Neuron (in vitro differentiated cells): ENCODE results near the gene SULT1A1.
"Not testable (repeated sequence)": the region's sequence is repeated elsewhere in the genome, so short reads cannot be mapped to it uniquely, and the experiment has no call there.

Experiments used
- H2AFZ ChIP-seq: one replicate; pipeline ENCODE4 v1.6.1; 2013; ENCODE audit warnings: low read depth, mild to moderate bottlenecking, inconsistent platforms, low read length, moderate library complexity
- H3K27me3 ChIP-seq: one replicate; pipeline ENCODE4 v1.6.1; 2013; ENCODE audit warnings: low read length; ENCODE audit not compliant: insufficient read depth
- H3K36me3 ChIP-seq: one replicate; pipeline ENCODE4 v1.6.1; 2013; ENCODE audit warnings: low read length; ENCODE audit not compliant: insufficient read depth
- H3K4me1 ChIP-seq: one replicate; pipeline ENCODE4 v1.6.1; 2013; ENCODE audit warnings: low read length; ENCODE audit not compliant: insufficient read depth
- H3K4me3 ChIP-seq: 2 replicates; pipeline ENCODE4 v1.5.1; 2013; ENCODE audit warnings: mild to moderate bottlenecking, low read length, moderate library complexity
- H3K9me3 ChIP-seq: one replicate; pipeline ENCODE4 v1.6.1; 2013; ENCODE audit warnings: low read length

Gene SULT1A1

DNA sequence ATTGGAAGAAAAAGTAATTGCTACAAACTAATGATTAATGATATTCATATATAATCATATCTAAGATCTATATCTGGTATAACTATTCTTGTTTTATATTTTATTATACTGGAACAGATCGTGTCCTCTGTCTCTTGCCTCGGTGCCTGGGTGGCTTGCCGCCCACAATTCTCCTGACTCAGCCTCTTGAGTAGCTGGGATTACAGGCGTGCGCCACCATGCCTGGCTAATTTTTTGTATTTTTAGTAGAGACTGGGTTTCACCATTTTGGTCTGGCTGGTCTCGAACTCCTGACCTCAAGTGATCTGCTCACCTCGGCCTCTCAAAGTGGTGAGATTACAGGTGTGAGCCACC lies 6.4 kb upstream of the SULT1A1 start:
- not testable (repeated sequence) for H3K27me3 ChIP-seq, H3K4me1 ChIP-seq, H2AFZ ChIP-seq, H3K9me3 ChIP-seq, H3K36me3 ChIP-seq, H3K4me3 ChIP-seq

DNA sequence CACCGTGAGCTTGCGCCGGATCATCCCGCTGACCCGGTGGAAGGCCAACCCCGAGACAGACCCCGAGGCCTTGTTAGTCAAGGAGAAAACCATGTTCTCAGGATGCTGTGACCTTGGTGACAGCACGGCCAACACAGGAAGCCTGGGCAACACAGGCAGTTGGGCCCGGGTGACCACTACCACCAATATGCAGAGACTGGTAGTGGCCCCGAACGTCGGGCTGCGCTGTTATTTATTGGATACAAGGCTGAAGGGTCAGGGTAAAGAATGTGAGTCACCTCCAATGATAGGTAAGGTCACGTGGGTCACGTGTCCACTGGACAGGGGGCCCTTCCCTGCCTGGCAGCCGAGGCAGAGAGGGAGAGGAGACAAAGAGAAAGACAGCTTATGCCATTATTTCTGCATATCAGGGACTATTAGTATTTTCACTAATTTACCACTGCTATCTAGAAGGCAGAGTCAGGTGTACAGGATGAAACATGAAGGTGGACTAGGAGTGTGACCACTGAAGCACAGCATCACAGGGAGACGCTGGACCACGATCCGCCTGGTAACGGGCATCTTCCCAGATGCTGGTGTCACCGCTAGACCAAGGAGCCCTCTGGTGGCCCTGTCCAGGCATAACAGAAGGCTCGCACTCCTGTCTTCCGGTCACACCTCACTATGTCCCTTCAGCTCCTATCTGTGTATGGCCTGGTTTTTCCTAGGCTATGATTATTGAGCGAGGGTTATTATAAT lies 5.8 kb upstream of the SULT1A1 start:
- not testable (repeated sequence) for H3K27me3 ChIP-seq, H3K9me3 ChIP-seq, H3K4me1 ChIP-seq, H2AFZ ChIP-seq, H3K4me3 ChIP-seq, H3K36me3 ChIP-seq

DNA sequence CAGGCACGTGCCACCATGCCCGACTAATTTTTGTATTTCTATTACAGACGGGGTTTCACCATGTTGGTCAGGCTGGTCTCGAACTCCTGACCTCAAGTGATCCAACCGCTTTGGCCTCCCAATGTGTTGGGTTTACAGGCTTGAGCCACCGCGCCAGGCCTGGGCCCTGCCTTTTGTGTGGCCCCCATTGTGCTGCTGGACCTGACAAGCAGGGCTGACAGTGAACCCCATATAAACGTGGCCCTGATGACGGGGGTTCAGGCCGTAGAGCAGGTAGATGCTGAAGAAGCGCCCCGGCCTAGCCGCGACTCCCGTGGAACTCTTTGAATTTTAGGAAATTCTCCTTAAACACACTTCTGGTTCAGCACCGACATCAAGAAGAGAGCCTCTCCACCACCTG lies 4.7 kb upstream of the SULT1A1 start:
- not testable (repeated sequence) for H2AFZ ChIP-seq, H3K4me1 ChIP-seq, H3K36me3 ChIP-seq

DNA sequence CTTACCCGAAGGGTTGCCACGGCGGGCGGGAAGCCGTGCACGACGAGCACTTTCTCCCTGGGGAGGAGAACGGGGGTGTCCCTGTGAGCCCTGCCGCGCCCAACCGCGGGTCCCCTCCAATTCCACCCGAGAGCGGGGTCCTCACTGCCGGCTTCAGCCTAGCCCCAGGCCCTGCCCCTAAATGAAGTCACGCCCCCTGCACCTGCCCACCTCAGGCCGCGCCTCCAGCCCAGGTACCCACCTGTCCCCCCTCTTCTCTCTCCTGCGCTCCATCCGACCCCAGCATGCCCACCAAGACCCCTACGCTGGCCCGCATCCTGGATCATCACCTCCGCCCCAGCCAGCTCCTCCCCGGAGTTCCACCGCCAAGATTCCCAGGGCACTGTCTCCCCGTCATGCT lies 4.1 kb upstream of the SULT1A1 start:
- not testable (repeated sequence) for H3K27me3 ChIP-seq, H3K4me1 ChIP-seq, H3K4me3 ChIP-seq, H3K9me3 ChIP-seq, H2AFZ ChIP-seq, H3K36me3 ChIP-seq

More for the DNA sequence above, 4.7 kb upstream of the SULT1A1 start:
- H3K4me3 ChIP-seq, H3K27me3 ChIP-seq, H3K9me3 ChIP-seq: not testable (repeated sequence)

DNA sequence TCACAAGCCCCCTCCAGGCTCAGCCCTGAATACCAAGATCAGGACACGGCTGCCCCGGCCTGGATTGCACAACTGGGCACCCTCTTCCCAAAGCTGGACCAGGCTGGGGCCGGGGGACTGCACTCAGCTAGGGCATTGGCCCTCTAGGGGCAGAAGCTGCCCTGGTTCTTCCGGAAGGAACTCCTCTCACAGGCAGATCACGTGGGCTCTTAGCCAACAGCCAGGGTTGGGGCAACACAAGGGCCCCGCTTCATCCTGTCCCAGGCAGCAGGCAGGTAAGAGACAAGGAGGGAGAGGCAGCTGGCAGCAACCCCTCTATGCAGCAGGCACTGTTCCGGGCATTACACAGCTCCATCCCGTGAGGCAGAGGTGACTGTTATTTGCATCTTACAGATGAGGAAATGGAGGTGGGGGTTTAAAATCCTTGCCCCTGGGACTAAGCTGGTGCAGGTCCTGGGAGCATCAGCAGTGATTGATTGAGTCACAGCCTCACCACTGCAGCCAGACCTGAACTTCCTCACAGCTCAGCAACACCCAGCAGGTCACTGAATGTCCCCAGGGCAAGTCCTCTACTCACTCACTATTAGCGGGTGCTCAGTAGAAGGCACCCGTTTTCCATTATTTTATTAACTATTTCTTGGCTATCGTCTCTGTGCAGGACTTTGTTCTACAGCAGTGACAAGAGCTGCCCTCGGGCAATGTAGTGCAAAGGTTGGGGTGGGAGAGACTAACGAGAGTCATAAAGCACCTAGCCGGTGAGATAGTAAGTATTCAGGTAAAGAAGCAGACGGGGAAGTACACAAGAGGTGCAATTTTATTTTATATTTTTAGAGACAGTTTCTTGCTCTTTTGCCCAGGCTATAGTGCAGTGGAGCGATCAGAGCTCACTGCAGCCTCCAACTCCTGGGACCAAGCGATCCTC lies 2.8 kb upstream of the SULT1A1 start:
- not testable (repeated sequence) for H3K36me3 ChIP-seq, H2AFZ ChIP-seq, H3K4me3 ChIP-seq, H3K9me3 ChIP-seq, H3K4me1 ChIP-seq, H3K27me3 ChIP-seq

DNA sequence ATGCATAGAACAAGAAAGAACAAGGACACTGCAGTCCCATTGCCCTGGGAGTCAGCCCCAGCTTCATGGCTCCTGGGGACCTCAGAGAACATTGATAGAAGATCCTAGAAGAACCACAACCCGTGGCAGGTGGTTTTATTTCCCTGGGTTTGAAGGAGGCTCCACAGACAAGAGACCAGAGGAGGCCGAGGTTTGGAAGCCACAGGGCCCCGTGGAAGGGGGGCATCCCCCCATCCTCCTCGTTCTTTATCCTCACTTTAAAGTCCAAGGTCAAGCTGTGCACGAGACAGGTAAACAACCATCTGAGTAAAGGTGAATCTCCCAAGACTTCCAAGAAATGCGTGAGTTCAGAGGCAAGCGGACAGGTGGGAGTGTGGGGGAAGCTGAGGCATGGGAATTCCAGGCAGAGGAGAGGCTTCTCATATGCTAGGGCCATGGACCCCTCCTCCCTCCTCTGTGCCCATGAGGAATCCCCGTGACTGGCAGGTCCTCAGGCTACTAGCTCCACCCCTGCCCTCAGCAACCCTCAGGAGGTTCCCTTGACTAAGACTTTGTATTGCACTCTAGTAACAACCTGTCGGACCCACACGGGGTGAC lies 849 bp upstream of the SULT1A1 start:
- H2AFZ ChIP-seq = no peak overlapping the region
- H3K36me3 ChIP-seq = no peaks in the 10 kb centered on the region
- H3K4me3 ChIP-seq = no peak overlapping the region
- H3K4me1 ChIP-seq = no peaks in the 10 kb centered on the region
- H3K27me3 ChIP-seq = no peaks in the 10 kb centered on the region
- H3K9me3 ChIP-seq = no peaks in the 10 kb centered on the region

DNA sequence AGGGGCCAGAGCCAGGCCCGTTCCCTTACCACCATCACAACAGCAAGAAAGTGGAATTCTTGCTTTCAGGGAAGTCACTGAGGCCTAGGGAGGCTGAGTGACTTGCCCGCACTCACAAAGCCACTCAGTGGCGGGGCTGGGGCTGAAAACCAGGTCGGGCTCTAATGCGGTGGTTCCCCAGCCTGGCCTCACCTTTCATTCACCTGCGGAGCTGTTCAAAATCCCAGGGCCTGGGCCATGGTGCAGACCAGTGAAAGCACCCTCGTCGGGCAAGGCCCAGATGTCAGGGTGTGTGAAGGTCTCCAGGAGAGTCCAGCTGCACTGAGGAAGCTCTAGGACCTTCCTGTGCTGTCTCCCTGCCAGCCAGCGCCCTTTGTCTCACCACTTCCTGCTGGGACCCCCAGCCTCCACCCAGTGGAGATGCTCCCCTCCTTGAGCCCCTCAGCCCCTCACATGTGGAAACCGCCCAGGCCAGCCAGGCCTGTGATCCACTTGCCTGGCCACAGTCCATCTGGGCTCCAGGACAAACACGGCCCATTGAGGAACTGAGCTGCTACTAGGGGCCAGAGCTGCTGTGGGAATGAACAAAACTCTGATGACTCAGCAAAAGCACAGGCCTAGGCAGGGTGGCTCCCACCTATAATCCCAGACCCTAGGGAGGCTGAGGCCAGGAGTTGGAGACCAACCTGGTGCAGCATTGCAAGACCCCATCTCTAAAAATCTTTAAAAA lies 812 bp downstream of the SULT1A1 start:
- H3K4me3 ChIP-seq, H3K4me1 ChIP-seq, H2AFZ ChIP-seq, H3K9me3 ChIP-seq, H3K36me3 ChIP-seq, H3K27me3 ChIP-seq: not testable (repeated sequence)

DNA sequence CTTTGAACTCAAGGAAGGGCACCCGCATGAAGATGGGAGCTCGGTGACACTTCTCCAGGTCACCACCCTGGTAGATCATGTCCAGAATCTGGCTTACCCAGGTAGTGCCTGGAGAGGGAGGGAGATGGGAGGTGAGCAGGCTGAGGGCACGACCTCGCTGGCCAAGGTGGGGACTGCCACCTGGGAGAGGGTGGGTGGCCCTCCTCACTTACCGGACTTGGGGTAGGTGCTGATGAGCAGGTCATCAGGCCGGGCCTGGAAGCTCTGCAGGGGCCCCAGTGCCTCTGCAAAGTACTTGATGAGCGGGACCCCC lies 1.4 kb downstream of the SULT1A1 start:
- H2AFZ ChIP-seq, H3K36me3 ChIP-seq, H3K4me3 ChIP-seq, H3K4me1 ChIP-seq, H3K9me3 ChIP-seq, H3K27me3 ChIP-seq: not testable (repeated sequence)

DNA sequence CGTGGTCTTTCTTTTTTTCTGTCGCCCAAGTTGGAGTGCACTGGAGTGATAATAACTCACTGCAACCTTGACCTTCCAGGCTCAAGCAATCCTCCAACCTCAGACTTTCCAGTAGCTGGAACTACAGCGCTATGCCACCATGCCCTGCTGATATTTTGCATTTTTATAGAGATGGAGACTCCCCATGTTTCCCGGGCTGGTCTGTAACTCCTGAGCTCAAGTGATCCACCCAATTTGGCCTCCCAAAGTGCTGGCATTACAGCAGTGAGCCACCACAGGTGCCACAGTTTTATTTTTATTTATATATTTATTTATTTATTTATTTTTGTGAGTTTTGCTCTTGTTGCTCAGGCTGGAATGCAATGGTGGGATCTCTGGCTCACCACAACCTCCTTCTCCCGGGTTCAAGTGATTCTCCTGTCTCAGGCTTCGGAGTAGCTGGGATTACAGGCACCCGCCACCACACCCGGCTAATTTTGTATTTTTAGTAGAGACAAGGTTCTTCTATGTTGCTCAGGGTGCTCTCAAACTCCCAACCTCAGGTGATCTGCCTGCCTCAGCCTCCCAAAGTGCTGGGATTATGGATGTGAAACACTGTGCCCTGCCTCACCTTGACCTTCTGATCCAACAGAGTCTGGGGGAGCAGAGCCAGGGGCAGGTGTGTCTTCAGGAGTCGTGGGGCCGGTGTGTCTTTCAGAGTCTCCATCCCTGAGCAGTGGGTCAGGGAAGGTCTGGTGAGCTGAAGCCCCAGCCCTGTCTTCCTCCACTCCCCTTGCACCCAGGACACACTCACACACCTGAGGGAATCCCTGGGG lies 2.0 kb downstream of the SULT1A1 start:
- H3K36me3 ChIP-seq, H3K4me1 ChIP-seq, H3K4me3 ChIP-seq, H2AFZ ChIP-seq, H3K9me3 ChIP-seq, H3K27me3 ChIP-seq: not testable (repeated sequence)

DNA sequence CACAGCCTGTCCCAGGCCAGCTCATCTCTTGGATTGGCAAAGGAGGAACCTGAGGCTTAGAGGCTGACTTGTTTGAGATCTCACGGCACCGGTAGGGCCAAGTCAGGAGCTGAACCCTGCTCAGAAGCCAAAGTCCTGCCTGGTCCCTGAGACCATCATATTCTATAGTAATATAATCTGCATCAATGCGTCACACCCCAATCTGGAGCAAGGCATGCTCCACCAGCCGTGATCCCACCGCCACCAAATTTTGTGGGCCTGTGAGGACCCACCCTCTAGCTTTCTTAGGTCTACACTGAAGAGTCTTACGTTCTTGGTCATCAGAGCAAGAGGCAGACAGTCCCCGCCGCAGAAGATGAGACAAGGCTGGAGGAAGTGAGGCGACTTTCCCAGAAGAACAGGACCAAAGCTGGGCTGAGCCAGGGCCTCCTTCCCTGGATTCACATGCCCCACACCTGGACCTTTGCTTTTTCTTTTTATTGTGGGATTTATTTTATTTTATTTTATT lies 2.7 kb downstream of the SULT1A1 start:
- Histone ChIP-seq H3K4me1 (no peaks in the 10 kb centered on the region), H3K27me3 (no peaks in the 10 kb centered on the region), H2AFZ (no peak overlapping the region), H3K9me3 (no peaks in the 10 kb centered on the region), H3K4me3 (no peak overlapping the region), H3K36me3 (no peaks in the 10 kb centered on the region)

DNA sequence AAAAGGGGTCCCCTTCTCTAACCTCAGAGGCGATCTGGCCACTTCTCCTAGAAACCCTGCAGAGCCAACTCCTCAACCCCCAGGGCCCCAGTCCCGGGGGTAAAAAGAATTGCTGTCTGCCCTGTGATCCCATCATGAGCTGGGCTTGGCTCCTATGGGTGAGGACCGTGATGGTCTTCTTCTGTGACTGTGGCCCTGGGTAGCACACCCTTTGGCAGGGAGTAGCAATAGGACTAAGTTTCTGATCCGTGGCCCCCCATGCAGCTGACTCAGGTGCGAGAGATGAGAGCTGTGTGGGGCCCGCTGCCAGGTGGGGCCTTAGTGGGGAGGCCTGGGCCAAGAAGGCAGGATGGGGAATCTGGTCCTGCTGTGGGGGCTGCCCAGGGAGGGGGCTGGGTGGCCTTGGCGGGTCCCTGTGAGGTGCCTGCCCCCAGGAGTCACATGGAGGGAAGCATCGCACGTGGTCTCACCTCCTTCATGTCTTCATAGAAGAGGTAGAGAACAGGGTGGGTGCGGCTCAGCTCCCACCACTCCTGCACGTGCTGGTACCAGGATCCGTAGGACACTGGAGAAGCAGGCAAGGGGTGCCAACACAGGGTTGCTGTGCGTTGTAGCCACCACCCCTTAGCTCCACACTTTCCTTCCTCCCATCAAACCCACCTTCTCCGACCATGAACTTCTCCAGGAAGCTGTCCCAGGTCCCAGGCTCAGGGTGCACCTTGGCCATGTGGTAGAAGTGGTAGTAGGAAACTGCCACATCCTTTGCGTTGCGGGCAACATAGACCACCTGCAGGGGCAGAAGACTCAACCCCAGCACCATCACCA lies 3.3 kb downstream of the SULT1A1 start:
- H2AFZ ChIP-seq = no peak overlapping the region

DNA sequence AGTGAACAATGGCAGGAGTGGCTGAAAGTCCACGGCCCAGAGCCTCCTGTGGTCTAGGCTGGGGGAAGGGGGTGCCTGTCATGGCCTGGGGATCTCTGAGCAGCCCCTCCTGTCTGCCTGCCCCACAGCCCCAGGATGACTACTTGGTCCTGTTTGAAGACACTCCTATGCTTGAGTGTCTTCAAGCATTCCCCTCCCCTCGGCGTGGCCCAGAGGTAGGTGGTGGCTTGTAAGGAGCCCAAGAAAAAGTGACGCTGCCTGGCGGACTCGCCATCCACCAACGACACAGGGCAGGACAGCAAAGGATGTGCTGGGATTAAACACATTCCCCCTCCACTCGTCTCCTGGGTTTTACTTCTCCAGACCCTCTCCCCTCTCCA lies 5.7 kb downstream of the SULT1A1 start:
- Histone ChIP-seq H3K4me3 (no peak overlapping the region), H3K36me3 (no peaks in the 10 kb centered on the region), H2AFZ (no peak overlapping the region), H3K4me1 (no peaks in the 10 kb centered on the region), H3K27me3 (no peaks in the 10 kb centered on the region), H3K9me3 (no peaks in the 10 kb centered on the region)

More for the DNA sequence above, 3.3 kb downstream of the SULT1A1 start:
- no peaks in the 10 kb centered on the region for H3K36me3 ChIP-seq
- no peaks in the 10 kb centered on the region for H3K4me1 ChIP-seq
- H3K9me3 ChIP-seq = no peaks in the 10 kb centered on the region
- H3K27me3 ChIP-seq = no peaks in the 10 kb centered on the region
- no peak overlapping the region for H3K4me3 ChIP-seq
